HG02938 (cell line): ENCODE data around the gene PLCH1.
A peak's percentile ranks its signal among the peaks of the same experiment; 100 is the strongest.
"Not testable (repeated sequence)": the region's sequence is repeated elsewhere in the genome, so short reads cannot be mapped to it uniquely, and the experiment has no call there.

Experiments
- ATAC-seq: cut with Tn5 transposase; IDR thresholded peaks from one replicate; pipeline ENCODE4 v1.9.1; 2021; ENCODE audit warnings: mild to moderate bottlenecking, moderate library complexity; ENCODE audit not compliant: unreplicated experiment

The PLCH1 gene

DNA sequence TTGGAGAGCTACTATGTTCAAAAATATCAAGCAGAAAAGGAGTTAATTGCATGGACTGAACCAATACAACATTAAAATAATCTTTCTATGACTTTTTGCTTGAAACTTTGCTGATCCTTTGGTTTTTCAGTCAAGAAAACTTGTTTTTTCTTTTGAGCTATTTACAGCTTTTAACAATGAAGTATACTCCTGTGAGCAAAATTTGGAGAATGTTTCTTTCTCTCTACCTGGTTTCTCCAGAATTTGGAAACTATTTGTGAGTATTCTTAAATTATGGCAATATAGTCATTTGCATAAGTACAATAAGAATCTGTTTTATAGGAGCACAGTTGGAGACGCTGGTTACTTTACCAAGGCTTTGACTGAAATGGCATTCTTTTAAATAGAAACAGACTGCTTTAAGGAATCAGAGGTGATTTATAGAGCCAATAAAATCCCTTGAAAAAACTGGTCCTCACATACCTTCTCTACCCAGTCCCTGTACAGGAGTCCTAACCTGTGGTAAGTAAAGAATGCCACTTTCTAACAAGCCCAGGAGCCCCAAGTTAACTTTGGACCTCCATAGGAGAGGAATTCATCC lies 127.4 kb downstream of the PLCH1 start:
- ATAC-seq = no peak

DNA sequence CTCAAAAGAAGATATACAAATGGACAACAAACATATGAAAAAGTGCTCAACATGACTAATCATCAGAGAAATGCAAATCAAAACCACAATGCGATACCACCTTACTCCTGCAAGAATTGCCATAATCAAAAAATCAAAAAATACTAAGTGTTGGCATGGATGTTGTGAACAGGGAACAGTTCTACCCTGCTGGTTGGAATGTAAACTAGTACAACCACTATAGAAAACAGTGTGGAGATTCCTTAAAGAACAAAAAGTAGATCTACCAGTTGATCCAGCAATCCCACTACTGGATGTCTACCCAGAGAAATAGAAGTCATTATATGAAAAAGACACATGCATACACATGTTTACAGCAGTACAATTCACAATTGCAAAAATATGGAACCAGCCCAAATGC lies 129.7 kb downstream of the PLCH1 start:
- ATAC-seq = not testable (repeated sequence)

DNA sequence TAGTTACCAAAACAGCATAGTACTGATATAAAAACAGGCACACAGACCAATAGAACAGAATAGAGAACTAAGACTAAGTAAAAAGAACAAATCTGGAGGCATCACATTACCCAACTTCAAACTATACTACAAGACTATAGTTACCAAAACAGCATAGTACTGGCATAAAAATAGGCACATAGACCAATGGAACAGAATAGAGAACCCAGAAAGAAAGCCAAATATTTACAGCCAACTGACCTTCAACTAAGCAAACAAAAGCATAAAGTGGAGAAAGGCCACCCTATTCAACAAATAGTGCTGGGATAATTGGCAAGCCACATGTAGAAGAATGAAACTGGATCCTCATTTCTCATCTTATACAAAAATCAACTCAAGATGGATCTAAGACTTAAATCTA lies 130.5 kb downstream of the PLCH1 start:
- not testable (repeated sequence) for ATAC-seq

DNA sequence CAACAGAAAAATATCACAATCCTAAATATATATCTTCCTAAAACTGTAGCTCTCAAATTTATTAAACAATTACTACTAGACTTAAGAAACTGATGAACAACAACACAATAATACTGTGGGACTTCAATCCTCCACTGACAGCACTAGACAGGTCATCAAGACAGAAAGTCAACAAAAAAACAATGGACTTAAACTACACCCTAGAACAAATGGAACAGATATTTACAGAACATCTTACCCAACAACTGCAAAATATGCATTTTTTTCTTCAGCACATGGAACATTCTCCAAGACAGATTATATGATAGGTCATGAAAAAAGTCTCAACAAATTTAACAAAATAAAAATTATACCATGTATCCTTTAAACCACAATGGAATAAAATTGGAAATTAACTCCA lies 133.4 kb downstream of the PLCH1 start:
- ATAC-seq = no peak

DNA sequence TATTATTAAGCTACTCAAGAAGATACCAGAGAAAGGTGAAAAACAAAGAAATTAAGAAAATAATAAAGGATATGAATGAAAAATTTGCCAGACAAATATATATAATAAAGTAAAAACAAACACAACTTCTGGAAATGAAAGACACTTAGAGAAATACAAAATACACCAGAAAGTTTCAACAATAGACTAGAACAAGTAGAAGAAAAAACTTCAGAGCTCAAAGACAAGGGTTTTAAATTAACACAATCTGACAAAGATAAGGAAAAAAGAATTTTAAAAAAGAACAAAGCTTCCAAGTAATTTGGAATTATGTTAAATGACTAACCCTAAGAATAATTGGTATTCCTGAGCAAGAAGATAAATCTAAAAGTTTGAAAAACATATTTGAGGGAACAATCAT lies 135.3 kb downstream of the PLCH1 start:
- no peak for ATAC-seq

DNA sequence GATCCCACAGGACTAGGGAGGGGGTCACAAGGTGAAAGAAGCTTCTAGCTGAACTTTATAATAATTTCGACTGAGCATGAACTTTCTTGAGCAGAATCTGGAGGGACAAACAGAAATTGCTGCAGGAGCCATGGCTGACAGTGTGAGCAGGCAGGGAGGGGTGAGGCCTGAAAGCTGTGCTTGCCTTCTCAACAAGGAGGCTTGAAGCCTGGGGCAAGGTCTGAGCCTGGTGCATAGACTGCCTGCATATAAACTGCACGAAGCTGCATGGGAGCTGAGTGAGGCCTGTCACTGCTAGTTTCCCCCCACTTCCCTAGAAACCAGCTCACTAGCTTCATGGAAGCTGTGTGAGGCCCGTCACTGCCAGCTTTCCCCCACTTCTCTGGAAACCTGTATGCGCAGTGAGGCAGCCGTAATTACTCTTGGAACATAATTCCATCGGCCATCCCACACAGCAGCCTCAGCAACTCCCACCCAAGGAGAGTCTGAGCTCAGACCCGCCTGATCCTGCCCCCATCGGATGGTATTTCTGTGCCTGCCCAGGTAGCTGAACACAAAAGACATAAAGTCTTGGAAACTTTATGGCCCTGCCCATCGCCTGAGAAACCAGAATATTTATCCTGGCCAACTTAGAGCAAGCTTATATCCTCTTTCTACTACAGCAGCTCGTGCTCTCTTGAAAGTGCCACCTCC lies 136.5 kb downstream of the PLCH1 start:
- ATAC-seq = no peak

DNA sequence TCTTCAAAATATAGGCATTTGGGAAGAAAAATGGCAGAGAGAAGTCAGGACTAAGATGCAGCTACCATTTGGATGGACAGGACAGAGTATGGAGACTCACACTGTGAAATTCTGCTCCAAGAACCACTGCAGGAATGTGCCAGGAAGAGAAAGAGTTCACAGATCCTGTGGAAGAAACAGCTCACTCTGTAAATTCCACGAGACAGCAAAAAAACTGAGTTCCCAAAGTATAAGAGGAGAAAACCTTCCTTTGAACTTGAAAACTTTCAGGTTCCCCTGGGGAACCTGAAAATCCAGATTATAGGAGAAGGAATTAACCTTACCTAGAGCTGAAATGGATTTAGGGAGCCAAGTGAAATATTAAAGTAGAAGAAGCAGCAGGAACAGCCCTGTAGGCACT lies 137.1 kb downstream of the PLCH1 start:
- ATAC-seq = no peak

DNA sequence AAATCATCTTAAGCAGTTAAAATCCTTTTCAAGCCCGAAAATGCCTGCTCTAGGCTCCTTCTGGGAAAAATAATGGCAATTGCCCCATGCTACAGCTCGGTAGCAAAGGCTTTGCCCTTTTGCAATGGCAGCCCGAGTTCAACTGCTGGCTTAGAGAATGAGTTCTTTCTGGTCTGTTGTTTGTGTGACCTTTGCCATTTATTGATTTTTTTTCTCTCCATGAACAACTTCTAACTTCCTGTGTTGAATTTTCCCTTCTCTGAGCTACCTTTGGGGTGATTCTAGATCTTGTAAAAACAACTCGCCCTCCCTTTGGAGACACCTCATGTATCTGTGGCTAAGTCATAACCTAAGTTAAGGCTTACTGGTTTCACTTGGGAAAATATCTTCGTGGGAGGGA lies 139.3 kb downstream of the PLCH1 start:
- no peak for ATAC-seq

DNA sequence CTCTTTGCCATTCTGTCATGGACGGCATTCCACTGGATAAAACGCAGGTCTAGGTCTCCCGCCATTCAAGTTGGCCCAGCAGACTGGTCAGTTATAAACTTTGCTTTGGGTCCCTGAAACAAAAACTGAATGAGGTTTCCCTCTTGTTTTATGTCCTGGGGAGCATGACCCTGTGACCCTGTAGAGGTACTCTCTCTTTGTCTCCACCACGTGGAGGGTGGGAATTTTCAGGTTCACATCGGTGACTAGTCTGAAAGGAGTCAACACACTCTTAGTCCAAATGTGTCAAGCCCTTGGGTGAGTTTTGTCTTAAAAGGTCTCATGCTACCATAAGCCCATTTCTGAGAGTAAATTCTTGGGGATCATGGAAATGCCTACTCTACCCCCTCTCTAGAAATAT lies 139.9 kb downstream of the PLCH1 start:
- ATAC-seq = no peak

DNA sequence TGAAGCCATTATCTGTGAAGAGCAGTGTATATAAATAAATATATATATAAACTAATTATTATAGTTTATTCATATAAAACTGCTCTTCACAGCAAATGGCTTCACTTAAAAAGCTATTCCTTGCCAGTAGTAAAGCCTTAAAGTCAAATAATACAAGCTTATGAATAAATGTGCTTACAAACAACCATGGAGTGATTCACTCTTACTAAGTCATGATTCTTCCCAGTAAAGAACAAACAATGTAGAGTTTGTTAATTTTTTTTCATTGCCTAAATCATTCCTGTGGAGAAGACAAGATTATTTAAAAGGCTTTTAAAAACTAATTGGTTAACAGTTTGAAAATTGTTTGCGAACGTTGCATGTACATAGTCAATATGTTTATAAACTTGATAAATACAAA lies 140.7 kb downstream of the PLCH1 start:
- no peak for ATAC-seq

DNA sequence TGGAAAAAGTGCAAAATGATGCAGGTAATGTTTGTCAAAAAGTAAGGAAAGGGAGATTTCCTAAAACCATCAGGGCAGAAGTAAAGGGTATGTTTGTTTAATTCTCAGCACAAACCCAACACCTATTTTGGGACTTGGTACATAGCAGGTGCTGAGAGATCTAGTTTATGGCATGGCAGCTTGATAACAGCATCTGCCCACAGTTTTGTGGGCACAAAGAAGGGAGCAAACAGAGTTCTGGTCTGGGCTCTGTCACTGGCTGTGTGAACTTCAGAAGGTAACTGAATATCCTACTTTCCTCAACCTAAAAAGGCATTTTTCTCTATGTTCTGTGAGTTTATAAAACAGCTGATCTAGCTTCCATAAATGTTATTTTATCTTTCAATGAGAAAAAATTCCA lies 141.6 kb downstream of the PLCH1 start:
- no peak for ATAC-seq

DNA sequence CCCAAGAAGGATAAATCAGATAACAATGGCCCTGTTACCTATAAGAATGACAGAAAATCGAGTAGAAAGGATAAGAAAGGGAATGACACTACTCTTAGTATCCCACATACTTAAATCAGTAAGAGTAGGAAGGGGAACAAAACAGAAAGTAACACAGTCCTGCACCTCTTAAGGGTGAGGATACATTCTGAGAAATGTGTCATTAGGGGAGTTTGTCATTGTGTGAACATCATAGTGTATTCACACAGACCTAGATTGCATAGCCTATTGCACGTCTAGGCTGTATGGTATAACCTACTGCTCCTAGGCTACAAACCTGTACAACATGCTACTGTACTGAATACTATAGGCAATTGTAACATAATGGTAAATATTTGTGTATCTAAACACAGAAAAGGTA lies 142.6 kb downstream of the PLCH1 start:
- no peak for ATAC-seq

DNA sequence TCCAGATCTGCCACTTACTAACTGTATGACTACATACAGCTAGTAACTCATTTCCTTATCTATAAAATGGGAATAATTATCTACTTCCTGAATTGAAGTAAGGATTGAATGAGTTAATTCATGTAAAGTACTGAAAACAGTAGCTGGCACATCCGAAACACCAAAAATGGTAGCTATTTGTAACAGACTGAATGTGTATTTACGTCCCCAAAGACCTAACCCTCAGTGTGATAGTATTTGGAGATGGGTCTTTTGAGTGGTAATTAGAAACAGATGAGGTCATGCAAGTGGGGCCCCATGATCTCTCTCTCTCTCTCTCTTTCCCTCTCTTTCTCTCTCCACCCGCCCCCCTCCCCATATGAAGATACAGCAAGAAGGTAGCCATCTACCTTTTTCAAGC lies 146.2 kb downstream of the PLCH1 start:
- no peak for ATAC-seq

DNA sequence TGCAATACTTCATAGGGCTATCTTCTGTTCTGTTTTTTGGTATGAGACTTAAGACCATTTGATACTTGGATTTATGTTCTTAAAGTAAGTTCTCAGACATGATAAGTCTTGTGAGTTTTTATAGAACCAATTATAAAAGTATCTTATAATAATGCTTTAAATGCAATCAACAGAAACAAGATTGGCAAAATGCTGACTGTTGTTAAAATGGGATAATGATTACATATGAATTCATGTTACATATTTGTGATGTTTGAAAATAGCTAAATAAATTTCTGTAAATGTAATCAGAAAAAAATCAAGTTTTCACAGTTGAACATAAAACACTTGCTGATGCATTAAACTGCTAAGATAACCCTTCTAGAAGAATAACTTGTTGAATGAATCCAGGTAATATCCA lies 148.3 kb downstream of the PLCH1 start:
- ATAC-seq = no peak

DNA sequence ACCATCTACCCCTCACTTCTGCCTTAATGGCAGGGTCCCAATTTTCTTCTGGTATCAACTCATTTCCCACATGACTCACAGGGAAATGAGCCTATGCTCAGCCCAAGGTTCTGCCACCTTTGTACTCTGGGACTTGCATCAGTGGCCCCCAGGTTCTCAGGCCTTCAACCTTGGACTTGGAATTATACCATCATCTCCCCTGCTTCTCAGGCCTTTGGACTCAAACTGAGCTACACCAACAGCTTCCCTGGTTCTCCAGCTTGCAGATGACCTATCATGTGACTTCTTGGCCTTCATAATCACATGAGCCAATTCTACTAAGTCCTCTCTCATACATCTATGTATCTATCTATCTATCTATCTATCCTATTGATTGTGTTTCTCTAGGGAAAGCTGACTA lies 149.5 kb downstream of the PLCH1 start:
- ATAC-seq = no peak

DNA sequence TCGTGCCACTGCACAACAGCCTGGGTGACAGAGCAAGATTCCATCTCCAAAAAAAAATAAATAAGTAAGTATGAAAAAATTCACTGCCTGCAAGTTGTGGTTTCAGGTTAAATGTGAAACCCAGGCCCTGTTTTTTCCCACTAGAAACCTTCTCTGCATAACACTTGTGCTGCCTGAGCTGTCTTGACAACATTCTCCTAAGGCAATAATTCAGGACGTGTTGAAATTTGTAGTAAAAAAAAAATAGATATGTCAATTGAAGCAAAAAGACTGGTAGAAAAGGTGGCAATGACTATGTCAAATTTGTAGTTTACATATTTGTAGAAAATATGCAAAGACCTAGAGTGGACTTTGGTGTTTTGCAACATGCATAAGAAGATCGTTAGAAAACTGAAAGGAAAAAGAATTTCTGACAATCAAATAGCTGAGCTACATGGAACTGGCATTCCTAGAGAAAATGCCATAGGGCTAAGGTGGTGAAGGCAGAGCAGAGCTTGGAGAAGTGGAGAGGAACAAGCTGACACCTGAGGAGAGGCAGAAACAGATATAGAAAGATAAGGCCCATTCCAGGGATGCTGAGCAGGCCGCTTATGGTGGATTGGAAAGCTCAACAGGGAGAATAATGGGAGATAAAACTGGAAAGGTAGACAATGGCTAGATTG lies 150.2 kb downstream of the PLCH1 start:
- ATAC-seq = no peak

DNA sequence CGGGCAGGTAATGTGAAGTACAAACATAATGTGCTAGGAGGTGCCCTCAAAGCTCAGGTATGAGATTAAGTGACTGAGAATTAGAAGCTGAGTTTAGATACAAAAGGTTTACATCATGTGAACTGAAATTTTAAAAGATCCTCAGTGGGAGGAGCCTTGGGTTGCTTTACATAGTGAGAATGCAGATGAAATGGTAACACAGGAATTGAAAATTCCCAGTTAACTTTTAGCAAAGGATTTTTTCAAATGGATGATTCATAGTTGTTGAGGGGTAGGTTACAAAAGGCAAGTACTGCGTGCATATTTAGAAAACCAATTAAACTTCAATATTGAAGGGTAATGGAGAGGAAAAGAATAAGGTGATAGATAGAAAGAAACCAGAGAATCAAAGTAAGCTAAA lies 157.3 kb downstream of the PLCH1 start:
- no peak for ATAC-seq

DNA sequence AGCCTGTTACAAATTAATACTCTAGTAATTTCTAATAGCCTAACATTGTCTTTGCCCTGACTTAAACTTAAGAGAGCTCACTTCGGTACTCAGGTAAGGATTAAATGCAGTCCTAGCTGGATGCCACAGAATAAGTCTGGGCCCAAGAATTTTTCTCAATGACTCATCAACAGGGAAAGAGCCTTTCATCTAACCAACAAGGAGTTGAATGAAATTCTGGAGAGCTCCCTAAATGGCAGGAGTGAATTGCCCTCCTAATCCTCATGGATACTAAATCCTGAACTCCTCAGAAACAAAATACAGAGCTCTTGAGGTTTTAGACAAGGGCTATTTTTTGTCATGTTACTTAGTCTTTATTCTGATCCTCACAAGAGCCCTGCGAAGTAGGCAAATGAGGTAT lies 159.5 kb downstream of the PLCH1 start:
- no peak for ATAC-seq

DNA sequence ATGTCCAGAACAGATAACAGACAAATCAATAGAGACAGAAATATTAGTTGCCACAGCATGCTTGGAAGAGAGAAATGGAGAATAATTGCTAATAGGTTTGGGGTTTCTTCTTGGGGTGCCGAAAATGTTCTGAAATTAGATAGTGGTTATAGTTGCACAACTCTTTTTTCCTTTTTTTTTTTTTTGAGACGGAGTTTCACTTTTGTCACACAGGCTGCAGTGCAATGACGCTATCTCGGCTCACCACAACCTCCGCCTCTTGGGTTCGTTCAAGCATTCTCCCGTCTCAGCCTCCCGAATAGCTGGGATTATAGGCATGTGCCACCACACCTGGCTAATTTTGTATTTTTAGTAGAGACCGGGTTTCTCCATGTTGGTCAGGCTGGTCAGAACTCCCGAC lies 163.3 kb downstream of the PLCH1 start:
- ATAC-seq = peak; percentile 75

DNA sequence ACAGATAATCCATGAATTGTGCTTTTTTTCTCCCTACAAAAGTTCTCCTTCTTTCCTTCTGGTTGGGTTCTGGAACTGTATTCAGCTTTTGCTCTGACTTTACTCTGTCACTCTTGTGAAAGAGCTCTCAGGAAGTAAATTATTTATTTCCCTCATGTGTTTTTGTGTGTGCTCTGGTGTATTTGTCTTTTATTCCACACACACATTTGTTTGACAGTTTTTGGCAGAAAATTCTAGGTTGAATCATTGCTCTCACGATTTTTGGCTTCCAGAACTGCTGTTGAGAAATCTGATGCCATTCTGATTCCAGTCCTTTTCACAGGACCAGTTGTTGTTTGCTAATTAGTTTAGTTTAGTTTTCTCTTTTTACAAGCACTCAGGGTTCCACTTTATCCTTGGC lies 172.8 kb downstream of the PLCH1 start:
- no peak for ATAC-seq

DNA sequence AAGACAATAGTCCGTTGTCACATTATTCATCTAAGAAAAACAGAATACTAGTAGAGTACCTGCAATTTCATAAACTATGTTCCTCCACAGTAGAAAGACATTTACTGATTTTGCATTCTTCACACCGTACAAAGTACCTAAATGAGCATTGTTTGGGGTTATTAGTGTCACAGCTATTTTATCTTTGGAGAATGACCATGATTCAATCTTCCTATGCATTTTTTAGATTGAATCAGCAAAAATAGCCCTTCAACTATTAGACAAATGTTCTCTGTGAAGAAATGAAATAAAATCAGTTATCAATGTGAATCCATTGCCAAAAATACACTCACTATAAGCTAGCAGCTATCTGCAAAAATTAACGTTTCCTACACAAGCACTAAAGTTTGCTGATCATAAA lies 176.6 kb downstream of the PLCH1 start:
- ATAC-seq = no peak

DNA sequence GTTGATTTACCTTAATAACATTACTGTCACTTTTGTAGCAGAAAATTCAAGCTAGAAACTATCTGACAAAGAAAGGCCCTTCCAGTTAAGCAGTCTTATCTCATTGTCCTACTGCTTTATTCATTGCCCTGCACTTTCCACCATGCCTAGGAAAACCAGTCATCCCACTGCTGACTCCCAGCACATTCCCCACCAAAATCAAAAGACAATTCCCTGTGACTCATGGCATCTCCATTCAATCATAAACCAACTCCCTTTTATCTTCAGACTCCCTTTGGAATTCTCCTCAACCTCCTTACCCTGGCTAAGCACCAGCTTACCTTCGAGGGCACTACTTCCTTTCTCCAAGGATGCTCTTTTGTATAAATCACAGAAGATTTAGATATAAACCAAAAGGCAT lies 184.3 kb downstream of the PLCH1 start:
- ATAC-seq = no peak

DNA sequence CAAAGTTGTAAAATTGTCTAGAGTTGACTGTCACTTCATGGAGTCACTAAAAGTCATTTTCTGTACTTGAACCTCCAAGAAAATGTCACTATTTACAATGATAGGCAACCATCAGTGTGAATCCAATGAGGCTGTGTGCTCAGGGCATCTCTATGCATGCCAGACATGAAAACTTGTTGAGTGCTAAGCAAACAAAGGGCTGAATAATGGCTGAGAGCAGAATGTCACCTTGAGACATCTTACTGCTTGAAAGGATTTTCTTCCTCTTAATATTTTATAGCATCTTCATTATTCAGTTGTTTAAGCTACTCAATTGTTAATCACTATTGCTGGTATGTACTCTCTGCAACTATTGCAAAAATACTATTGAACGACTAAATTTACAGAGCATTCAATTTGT lies 184.7 kb downstream of the PLCH1 start:
- no peak for ATAC-seq
